H1 (cell line): ENCODE results near the gene MRPS35.

Source experiments
- CTCF ChIP-seq, 3 experiments: IDR thresholded peaks; 1 replicate in 2 of 3; 2 replicates in 1 of 3; pipeline versions ENCODE4 v1.5.1 to v1.6.1; 2011; ENCODE audit warnings: low read length in 3 of 3, mild to moderate bottlenecking in 3 of 3, inconsistent platforms in 2 of 3, low read depth in 1 of 3, moderate library complexity in 1 of 3; ENCODE audit not compliant: insufficient read depth in 1 of 3; ENCODE audit errors: control extremely low read depth in 1 of 3
- EGR1 ChIP-seq: IDR thresholded peaks from 2 replicates; pipeline ENCODE4 v1.6.1; 2011; ENCODE audit warnings: low read depth, low read length, borderline replicate concordance
- EP300 ChIP-seq, 2 experiments: IDR thresholded peaks; 1 replicate in 1 of 2; 2 replicates in 1 of 2; pipeline ENCODE4 v1.6.1; 2011 to 2012; ENCODE audit warnings: low read depth in 2 of 2, low read length in 2 of 2, mild to moderate bottlenecking in 2 of 2, borderline replicate concordance in 1 of 2, inconsistent platforms in 1 of 2, moderate library complexity in 1 of 2
- EZH2 ChIP-seq: fragments of 200-600 bp; sonication (generic); IDR thresholded peaks from 2 replicates; pipeline ENCODE4 v1.7.1; 2012; ENCODE audit warnings: low read depth, mild to moderate bottlenecking, moderate library complexity, low read length, inconsistent platforms; ENCODE audit not compliant: severe bottlenecking
- HDAC6 ChIP-seq: IDR thresholded peaks from one replicate; pipeline ENCODE4 v1.7.1; 2012; ENCODE audit warnings: low read depth, mild to moderate bottlenecking, inconsistent platforms, low read length, moderate library complexity
- MAFK ChIP-seq: IDR thresholded peaks from 2 replicates; pipeline ENCODE4 v1.6.1; 2012; ENCODE audit warnings: low read depth, mild to moderate bottlenecking, improper control_type of control experiment, low read length
- POLR2A ChIP-seq, 2 experiments: IDR thresholded peaks; 1 replicate in 1 of 2; 2 replicates in 1 of 2; pipeline ENCODE4 v1.6.1; 2011; ENCODE audit warnings: low read depth in 2 of 2, low read length in 2 of 2, mild to moderate bottlenecking in 2 of 2; ENCODE audit errors: control extremely low read depth in 1 of 2
- POLR2AphosphoS5 ChIP-seq: IDR thresholded peaks from 2 replicates; pipeline ENCODE4 v1.6.1; 2011; ENCODE audit warnings: low read depth, low read length
- RFX5 ChIP-seq: IDR thresholded peaks from 2 replicates; pipeline ENCODE4 v1.6.1; 2011; ENCODE audit warnings: low read depth, low read length, improper control_type of control experiment, borderline replicate concordance
- RXRA ChIP-seq: IDR thresholded peaks from 2 replicates; pipeline ENCODE4 v1.6.1; 2011; ENCODE audit warnings: low read depth, mild to moderate bottlenecking, low read length, moderate library complexity; ENCODE audit not compliant: insufficient read depth

- TF ChIP-seq CTCF (IDR thresholded peaks at IDR 0.05; ENCODE audit: control extremely low read depth in 1 of 3, insufficient read depth in 1 of 3, low read depth in 1 of 3, low read length in 3 of 3) (no peak), RFX5 (no peak), HDAC6 (no peak), EGR1 (no peak), EP300 (IDR thresholded peaks at IDR 0.05; ENCODE audit: borderline replicate concordance in 1 of 2, low read depth in 2 of 2, low read length in 2 of 2) (no peak), POLR2AphosphoS5 (no peak), RXRA (no peak), POLR2A (IDR thresholded peaks at IDR 0.05; ENCODE audit: control extremely low read depth in 1 of 2, low read depth in 2 of 2, low read length in 2 of 2) (no peak), MAFK (no peak), EZH2 (no peak)
Observed at GRCh38 chr12:27771481-27772327, 61.1 kb downstream of the MRPS35 start.
